KMS-11 (cell line): ENCODE data around the gene ADAMTS6.

ENCODE experiments used
- H2AFZ ChIP-seq: fragments of 200-600 bp; sonication (generic); 2 replicates; pipeline ENCODE4 v1.6.1; 2016; ENCODE audit warnings: antibody characterized with exemption, mixed run types, low read depth
- H3K27ac ChIP-seq: fragments of 200-600 bp; sonication (generic); 2 replicates; pipeline ENCODE4 v1.6.1; 2016; ENCODE audit warnings: mild to moderate bottlenecking, mixed run types
- H3K27me3 ChIP-seq: fragments of 200-600 bp; sonication (generic); 2 replicates; pipeline ENCODE4 v1.6.1; 2017; ENCODE audit warnings: mild to moderate bottlenecking, low read depth, mixed run types, moderate library complexity; ENCODE audit not compliant: insufficient read depth
- H3K36me3 ChIP-seq: fragments of 200-600 bp; sonication (generic); 2 replicates; pipeline ENCODE4 v1.6.1; 2017; ENCODE audit warnings: mild to moderate bottlenecking, mixed run types; ENCODE audit not compliant: insufficient read depth
- H3K4me1 ChIP-seq: fragments of 200-600 bp; sonication (generic); 2 replicates; pipeline ENCODE4 v1.6.1; 2016; ENCODE audit warnings: mild to moderate bottlenecking, low read depth, mixed run types; ENCODE audit not compliant: poor library complexity, severe bottlenecking
- H3K4me2 ChIP-seq: fragments of 200-600 bp; sonication (generic); 2 replicates; pipeline ENCODE4 v1.7.0; 2016; ENCODE audit warnings: mild to moderate bottlenecking, mixed run types
- H3K4me3 ChIP-seq: fragments of 200-600 bp; sonication (generic); IDR thresholded peaks from 2 replicates; pipeline ENCODE4 v1.6.1; 2017; ENCODE audit warnings: low read depth, low read length, mixed read lengths; ENCODE audit not compliant: insufficient read depth
- H3K79me2 ChIP-seq: fragments of 200-600 bp; sonication (generic); 2 replicates; pipeline ENCODE4 v1.6.1; 2016; ENCODE audit warnings: low read depth, mixed run types; ENCODE audit not compliant: insufficient read depth
- H3K9ac ChIP-seq: fragments of 200-600 bp; sonication (generic); 2 replicates; pipeline ENCODE4 v1.6.1; 2016; ENCODE audit warnings: mild to moderate bottlenecking, mixed run types
- H4K20me1 ChIP-seq: fragments of 200-600 bp; sonication (generic); 2 replicates; pipeline ENCODE4 v1.6.1; 2016; ENCODE audit warnings: mild to moderate bottlenecking, mixed run types; ENCODE audit not compliant: insufficient read depth
- TF ChIP-seq, protein P1 (sequence below): fragments of 200-600 bp; sonication (generic); conservative IDR thresholded peaks from 2 replicates; pipeline ENCODE4 v1.6.1; 2017; ENCODE audit warnings: low read depth, mild to moderate bottlenecking, antibody characterized with exemption, low read length, moderate library complexity, mixed read lengths

Gene ADAMTS6

DNA sequence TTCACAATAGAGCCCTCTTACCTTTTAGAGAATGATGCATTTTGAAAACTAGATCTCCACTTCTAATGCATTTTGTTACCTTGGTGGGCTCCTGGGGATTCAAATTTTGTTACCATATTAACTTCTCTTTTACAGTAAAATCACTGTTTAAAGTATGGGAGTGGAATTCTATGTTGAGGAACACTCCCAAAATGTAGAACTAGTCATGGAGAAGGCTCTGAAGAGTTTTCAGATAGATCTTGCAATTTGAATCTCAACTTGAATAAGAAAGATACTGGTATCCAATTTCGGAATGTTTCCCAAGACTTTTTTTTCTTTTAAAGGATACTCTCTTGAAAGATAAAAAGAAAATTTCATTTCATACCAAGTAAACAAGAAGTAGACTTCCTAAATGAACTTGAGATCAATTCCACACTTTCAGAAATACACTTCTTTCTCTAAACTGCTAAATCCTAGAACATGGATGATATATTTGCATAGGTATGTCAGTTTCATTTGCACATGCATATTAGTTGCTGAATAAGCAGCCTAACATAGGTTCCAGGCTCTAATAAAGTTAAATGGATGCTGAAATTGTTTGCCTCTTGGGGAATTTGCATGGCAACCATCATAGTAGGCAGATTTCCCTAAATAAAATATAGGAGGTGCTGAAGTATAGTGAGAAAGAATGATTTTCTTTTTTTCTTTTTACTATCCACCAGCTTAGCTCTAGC lies 205.4 kb downstream of the ADAMTS6 start:
- H3K4me2 ChIP-seq, result no peak overlapping the region
- H3K9ac ChIP-seq, result no peak overlapping the region
- no peak overlapping the region for H2AFZ ChIP-seq
- TF ChIP-seq, protein P1, sequence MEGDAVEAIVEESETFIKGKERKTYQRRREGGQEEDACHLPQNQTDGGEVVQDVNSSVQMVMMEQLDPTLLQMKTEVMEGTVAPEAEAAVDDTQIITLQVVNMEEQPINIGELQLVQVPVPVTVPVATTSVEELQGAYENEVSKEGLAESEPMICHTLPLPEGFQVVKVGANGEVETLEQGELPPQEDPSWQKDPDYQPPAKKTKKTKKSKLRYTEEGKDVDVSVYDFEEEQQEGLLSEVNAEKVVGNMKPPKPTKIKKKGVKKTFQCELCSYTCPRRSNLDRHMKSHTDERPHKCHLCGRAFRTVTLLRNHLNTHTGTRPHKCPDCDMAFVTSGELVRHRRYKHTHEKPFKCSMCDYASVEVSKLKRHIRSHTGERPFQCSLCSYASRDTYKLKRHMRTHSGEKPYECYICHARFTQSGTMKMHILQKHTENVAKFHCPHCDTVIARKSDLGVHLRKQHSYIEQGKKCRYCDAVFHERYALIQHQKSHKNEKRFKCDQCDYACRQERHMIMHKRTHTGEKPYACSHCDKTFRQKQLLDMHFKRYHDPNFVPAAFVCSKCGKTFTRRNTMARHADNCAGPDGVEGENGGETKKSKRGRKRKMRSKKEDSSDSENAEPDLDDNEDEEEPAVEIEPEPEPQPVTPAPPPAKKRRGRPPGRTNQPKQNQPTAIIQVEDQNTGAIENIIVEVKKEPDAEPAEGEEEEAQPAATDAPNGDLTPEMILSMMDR, result no peak
- no peak overlapping the region for H3K4me3 ChIP-seq
- no peaks in the 10 kb centered on the region for H4K20me1 ChIP-seq
- no peak overlapping the region for H3K27ac ChIP-seq
- no peaks in the 10 kb centered on the region for H3K36me3 ChIP-seq
- no peaks in the 10 kb centered on the region for H3K27me3 ChIP-seq
- H3K79me2 ChIP-seq, result no peaks in the 10 kb centered on the region
- no peaks in the 10 kb centered on the region for H3K4me1 ChIP-seq

GRCh38 chr5:65271906-65272305 lies 209.8 kb downstream of the ADAMTS6 start:
- Histone ChIP-seq H3K27me3 (no peaks in the 10 kb centered on the region), H2AFZ (no peak overlapping the region), H3K27ac (no peak overlapping the region), H3K4me3 (no peak overlapping the region), H3K36me3 (no peaks in the 10 kb centered on the region), H3K79me2 (no peaks in the 10 kb centered on the region), H3K4me1 (no peaks in the 10 kb centered on the region), H3K4me2 (no peak overlapping the region), H3K9ac (no peak overlapping the region), H4K20me1 (no peaks in the 10 kb centered on the region)
- TF ChIP-seq, protein P1, result no peak

- Histone ChIP-seq H3K9ac (no peak overlapping the region), H3K4me3 (no peak overlapping the region), H2AFZ (no peak overlapping the region), H3K27me3 (no peaks in the 10 kb centered on the region), H3K36me3 (no peaks in the 10 kb centered on the region), H3K4me2 (no peak overlapping the region), H3K4me1 (no peaks in the 10 kb centered on the region), H3K27ac (no peak overlapping the region), H4K20me1 (no peaks in the 10 kb centered on the region), H3K79me2 (no peaks in the 10 kb centered on the region)
- TF ChIP-seq, protein P1, result no peak
These were observed 213.2 kb downstream of the ADAMTS6 start for GRCh38 chr5:65268525-65268924.

DNA sequence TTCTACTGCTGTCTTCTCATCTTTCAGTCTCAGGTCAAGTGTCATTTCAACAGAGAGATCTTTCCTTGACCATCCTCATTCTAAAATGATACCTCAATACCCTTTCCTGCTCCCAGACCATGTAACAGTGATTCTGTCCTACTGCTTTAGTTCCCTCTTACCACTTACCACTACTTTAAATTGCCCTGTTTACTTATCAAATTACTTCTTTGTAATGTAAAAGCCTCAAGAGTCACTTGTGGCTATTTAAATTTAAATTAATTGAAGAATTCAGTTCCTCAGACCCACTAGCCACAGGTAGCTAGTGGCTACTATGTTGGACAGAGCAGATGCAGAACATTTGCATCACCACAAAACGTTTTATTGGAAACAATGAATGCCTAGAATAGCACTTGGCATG lies 217.3 kb downstream of the ADAMTS6 start:
- no peaks in the 10 kb centered on the region for H4K20me1 ChIP-seq

More for the DNA sequence above, 217.3 kb downstream of the ADAMTS6 start:
- H3K79me2 ChIP-seq, result no peaks in the 10 kb centered on the region
- no peaks in the 10 kb centered on the region for H3K27me3 ChIP-seq
- H3K27ac ChIP-seq, result no peak overlapping the region
- no peak overlapping the region for H3K4me3 ChIP-seq
- H3K36me3 ChIP-seq, result no peaks in the 10 kb centered on the region
- no peak overlapping the region for H2AFZ ChIP-seq
- H3K4me1 ChIP-seq, result no peaks in the 10 kb centered on the region
- no peak overlapping the region for H3K4me2 ChIP-seq
- H3K9ac ChIP-seq, result no peak overlapping the region
- TF ChIP-seq, protein P1, result no peak
